ENCODE data around the gene DCC. TPM values are rescaled to one million over a fixed set of nuclear protein-coding genes. Genes with fewer than 3 reads are reported as not detected.

The DCC gene
- total and polyA plus RNA-seq, 2 experiments from 2014 or later, result 0.53 to 0.73 TPM

- Histone ChIP-seq H2AFZ (no peak overlapping the region), H3K79me2 (replicated peaks; ENCODE audit: insufficient read depth) (no peaks in the 10 kb centered on the region), H3K4me3 (no peak overlapping the region), H3F3A (replicated peaks; ENCODE audit: low read depth) (no peaks in the 10 kb centered on the region), H3K9me2 (ENCODE audit: insufficient read depth) (no peaks in the 10 kb centered on the region), H3K36me3 (ENCODE audit: insufficient read depth) (no peaks in the 10 kb centered on the region), H3K27me3 (ENCODE audit: insufficient read depth) (no peaks in the 10 kb centered on the region), H3K4me2 (no peak overlapping the region), H4K20me1 (replicated peaks; ENCODE audit: insufficient read depth) (no peaks in the 10 kb centered on the region), H3K4me1 (ENCODE audit: insufficient read depth) (peaks cover 8% of the 10 kb centered on the region; the same call in 1 of the 2 replicates), H3K27ac (ENCODE audit: low read depth) (no peak overlapping the region)
- Mint-ChIP-seq H3K27me3 (ENCODE audit: insufficient read depth, low read depth, poor library complexity) (no peaks in the 10 kb centered on the region), H3K4me1 (peaks cover 12% of the 10 kb centered on the region), H3K27ac (no peak overlapping the region), H3K9me3 (no peaks in the 10 kb centered on the region; the same call in 2 of the 3 replicates), H3K36me3 (ENCODE audit: low read depth) (no peaks in the 10 kb centered on the region), H3K4me3 (no peak overlapping the region)
- TF ChIP-seq JUNB (IDR thresholded peaks at IDR 0.05; ENCODE audit: unreplicated experiment) (no peak), POLR2AphosphoS5 (IDR thresholded peaks at IDR 0.05; ENCODE audit: low read depth) (no peak), ZNF114 (CRISPR knock-in tag; IDR thresholded peaks at IDR 0.05) (no peak), EZH2phosphoT487 (IDR thresholded peaks at IDR 0.05; ENCODE audit: unreplicated experiment) (no peak), STAT1 (IDR thresholded peaks at IDR 0.05; ENCODE audit: unreplicated experiment) (no peak), ZNF331 (CRISPR knock-in tag; IDR thresholded peaks at IDR 0.05; ENCODE audit: low read depth) (no peak), CTCF (conservative IDR thresholded peaks at IDR 0.05; ENCODE audit: low read depth in 2 of 2) (no peak)
- no peak for DNase-seq (ENCODE audit: low spot score)
- no peak for ATAC-seq
Measured at GRCh38 chr18:53451902-53452301, 1111.9 kb downstream of the DCC start.

- H3K9me3 Mint-ChIP-seq, result peaks cover 3% of the 10 kb centered on the region; the same call in 1 of the 3 replicates
Measured at GRCh38 chr18:53457068-53457467, 1117.1 kb downstream of the DCC start.

More at GRCh38 chr18:53457068-53457467, 1117.1 kb downstream of the DCC start:
- H3K27ac Mint-ChIP-seq, result no peak overlapping the region
- Histone ChIP-seq H3K4me1 (ENCODE audit: insufficient read depth) (peaks cover 26% of the 10 kb centered on the region), H3K9me2 (ENCODE audit: insufficient read depth) (no peaks in the 10 kb centered on the region; the same call in 1 of the 2 replicates), H3K27ac (ENCODE audit: low read depth) (no peak overlapping the region), H3F3A (replicated peaks; ENCODE audit: low read depth) (no peaks in the 10 kb centered on the region), H3K79me2 (replicated peaks; ENCODE audit: insufficient read depth) (no peaks in the 10 kb centered on the region), H3K27me3 (ENCODE audit: insufficient read depth) (no peaks in the 10 kb centered on the region), H4K20me1 (replicated peaks; ENCODE audit: insufficient read depth) (no peaks in the 10 kb centered on the region), H3K4me2 (no peak overlapping the region), H2AFZ (no peak overlapping the region), H3K4me3 (no peak overlapping the region), H3K36me3 (ENCODE audit: insufficient read depth) (no peaks in the 10 kb centered on the region)
- H3K4me3 Mint-ChIP-seq, result no peak overlapping the region
- H3K27me3 Mint-ChIP-seq (ENCODE audit: insufficient read depth, low read depth, poor library complexity), result no peaks in the 10 kb centered on the region
- TF ChIP-seq ETS1 (IDR thresholded peaks at IDR 0.05), result no peak
- ATAC-seq, result no peak
- no peak for DNase-seq (ENCODE audit: low spot score)
- peaks cover 30% of the 10 kb centered on the region for H3K4me1 Mint-ChIP-seq
- peaks cover 6% of the 10 kb centered on the region; the same call in 2 of the 3 replicates for H3K36me3 Mint-ChIP-seq (ENCODE audit: low read depth)

Measured in GM23338 (cell line).